ENCODE results near the gene SLC66A2. TPM values are rescaled to one million over a fixed set of nuclear protein-coding genes. Genes with fewer than 3 reads are reported as not detected.

The SLC66A2 gene
- total RNA-seq, 1 donor from 2014 or later, result 29.1 TPM

GRCh38 chr18:79935499-79935898 is 16.0 kb downstream of the SLC66A2 start:
- ATAC-seq, result no peak

GRCh38 chr18:79935098-79935480 is 16.4 kb downstream of the SLC66A2 start:
- ATAC-seq, result no peak

GRCh38 chr18:79934311-79935097 is 16.9 kb downstream of the SLC66A2 start:
- ATAC-seq, result no peak

GRCh38 chr18:79933765-79934164 is 17.7 kb downstream of the SLC66A2 start:
- no peak for ATAC-seq

- ATAC-seq, result no peak
These were observed 18.5 kb downstream of the SLC66A2 start for GRCh38 chr18:79932907-79933306.

GRCh38 chr18:79931475-79931874 is 20.0 kb downstream of the SLC66A2 start:
- ATAC-seq, result no peak

GRCh38 chr18:79930020-79930642 is 21.3 kb downstream of the SLC66A2 start:
- no peak for ATAC-seq

- ATAC-seq, result no peak
These were observed 22.9 kb downstream of the SLC66A2 start for GRCh38 chr18:79928563-79928960.

- ATAC-seq, result peak; percentile 17
These were observed 23.6 kb downstream of the SLC66A2 start for GRCh38 chr18:79927607-79928562.

GRCh38 chr18:79926715-79927606 is 24.5 kb downstream of the SLC66A2 start:
- ATAC-seq, result peak; percentile 43

GRCh38 chr18:79926306-79926705 is 25.1 kb downstream of the SLC66A2 start:
- ATAC-seq, result no peak

GRCh38 chr18:79924814-79925731 is 26.4 kb downstream of the SLC66A2 start:
- ATAC-seq, result peak; percentile 14

GRCh38 chr18:79923896-79924585 is 27.4 kb downstream of the SLC66A2 start:
- ATAC-seq, result no peak

GRCh38 chr18:79922971-79923411 is 28.5 kb downstream of the SLC66A2 start:
- ATAC-seq, result no peak

- peak; percentile 16 for ATAC-seq
These were observed 29.2 kb downstream of the SLC66A2 start for GRCh38 chr18:79921984-79922965.

GRCh38 chr18:79919089-79919488 is 32.4 kb downstream of the SLC66A2 start:
- ATAC-seq, result no peak

GRCh38 chr18:79918615-79919011 is 32.8 kb downstream of the SLC66A2 start:
- peak; percentile 37 for ATAC-seq

- ATAC-seq, result no peak
These were observed 33.4 kb downstream of the SLC66A2 start for GRCh38 chr18:79917853-79918614.

Measured in esophagus mucosa (tissue), 1 donor.